Upper lobe of left lung (tissue), 6 donors: ENCODE data around the gene RTEL1. TPM values are rescaled to one million over a fixed set of nuclear protein-coding genes. Genes with fewer than 3 reads are reported as not detected.
"Not testable (repeated sequence)": the region's sequence is repeated elsewhere in the genome, so short reads cannot be mapped to it uniquely, and the experiment has no call there.

ENCODE experiments used
- ATAC-seq, 2 donors: fragments of 200-7000 bp; cut with Tn5 transposase; one replicate each; pipeline ENCODE4 v1.9.1; 2022; ENCODE audit warnings: mild to moderate bottlenecking in 2 of 2, moderate library complexity in 2 of 2; ENCODE audit not compliant: low FRiP score in 2 of 2
- DNase-seq, 2 donors: peaks; one replicate each; pipeline ENCODE4 v3.0.0-alpha.2; 2019 to 2020
- H3K27ac ChIP-seq, 4 donors: fragments of 200-600 bp; sonication (generic); one replicate each; pipeline ENCODE4 v1.5.1; 2016 to 2019
- H3K27me3 ChIP-seq, 4 donors: fragments of 200-600 bp; sonication (generic); one replicate each; pipeline ENCODE4 v1.5.1; 2017 to 2019
- H3K36me3 ChIP-seq, 4 donors: fragments of 200-600 bp; sonication (generic); one replicate each; pipeline ENCODE4 v1.5.1; 2016 to 2019
- H3K4me1 ChIP-seq, 4 donors: fragments of 200-600 bp; sonication (generic); one replicate each; pipeline ENCODE4 v1.5.1; 2018 to 2019
- H3K4me3 ChIP-seq, 4 donors: fragments of 200-600 bp; sonication (generic); one replicate each; pipeline ENCODE4 v1.5.1; 2017 to 2019; ENCODE audit warnings: mild to moderate bottlenecking in 2 of 4, moderate library complexity in 1 of 4
- H3K9me3 ChIP-seq, 4 donors: fragments of 200-600 bp; sonication (generic); one replicate each; pipeline ENCODE4 v1.5.1; 2018 to 2019
- EP300 ChIP-seq, 4 donors: sonication (generic); formaldehyde crosslinking; IDR thresholded peaks; one replicate each; pipeline ENCODE4 v1.5.1; 2017; ENCODE audit warnings: antibody characterized with exemption in 4 of 4, control low read depth in 2 of 4
- POLR2A ChIP-seq, 4 donors: fragments of 450-650 bp; IDR thresholded peaks; one replicate each; pipeline ENCODE4 v1.5.1; 2016 to 2017; ENCODE audit warnings: antibody characterized with exemption in 4 of 4, mild to moderate bottlenecking in 2 of 4
- POLR2AphosphoS5 ChIP-seq, 2 donors: sonication (generic); formaldehyde crosslinking; IDR thresholded peaks; one replicate each; pipeline ENCODE4 v1.5.1; 2017; ENCODE audit warnings: antibody characterized with exemption in 2 of 2
- WGBS, 2 donors: methylation state at CpG; one replicate each; pipeline ENCODE4 v1.1.5; 2017 to 2018; 5-methylcytosine and 5-hydroxymethylcytosine counted together
- total RNA-seq, 6 donors: library from RNA; depleted of rRNA in 4 of 6; stranded (reverse); fragments of >200 nt in 4 of 6; gene quantifications; one replicate each; pipeline versions ENCODE4 v1.1.0 to v1.2.1, GENCODE V29; 2016 to 2021
- TF ChIP-seq, protein P1 (sequence below), 6 experiments: fragments of 450-650 bp in 4 of 6; fragments of 200-600 bp in 2 of 6; sonication (generic) in 2 of 6; IDR thresholded peaks; one replicate each; pipeline ENCODE4 v1.5.1; 2016 to 2019; ENCODE audit warnings: antibody characterized with exemption in 6 of 6
- donor health status: DM: no; HTN: no; CAD: no; lungs with moderate emphysema.
- donor health status: DM: no; HTN: yes; CAD: no; lungs with severe emphysema.

Gene RTEL1
- total RNA-seq, 6 donors from 2014 or later, result 8.6 to 73.3 (median 32.5) TPM

DNA sequence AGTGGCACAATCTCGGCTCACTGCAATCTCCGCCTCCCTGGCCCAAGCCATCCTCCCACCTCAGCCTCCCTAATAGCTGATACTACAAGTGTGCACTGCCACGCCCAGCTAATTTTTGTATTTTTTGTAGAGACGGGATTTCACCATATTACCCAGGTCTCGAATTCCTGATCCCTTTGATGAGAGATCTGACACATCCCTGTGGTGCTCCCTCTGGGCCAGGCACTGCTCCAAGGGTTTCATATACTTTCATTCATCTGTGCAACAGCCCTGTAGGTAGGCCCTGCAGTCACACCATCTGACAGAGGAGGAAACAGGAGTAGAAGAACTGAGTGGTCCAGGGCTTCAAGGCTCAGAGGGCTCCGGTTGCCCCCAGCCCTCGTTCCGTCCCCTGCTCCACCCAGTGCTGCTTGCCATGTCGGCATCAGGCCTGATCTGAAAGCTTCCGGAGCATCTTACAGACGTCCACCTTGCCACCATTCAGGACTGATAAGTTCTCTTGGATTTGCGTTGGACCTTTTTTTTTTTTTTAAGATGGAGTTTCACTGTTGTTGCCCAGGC is 53.1 kb downstream of the RTEL1 start:
- Histone ChIP-seq H3K27ac (no peak overlapping the region), H3K36me3 (peaks cover 9 to 59% (median 39%) of the 10 kb centered on the region in 4 donors), H3K4me3 (no peak overlapping the region), H3K4me1 (peaks cover 21 to 29% (median 23%) of the 10 kb centered on the region in 4 donors), H3K27me3 (no peaks in the 10 kb centered on the region), H3K9me3 (peaks cover 0 to 9% (median 7%) of the 10 kb centered on the region in 4 donors)
- WGBS, 2 donors, result 83 to 86% methylated on average over 11 to 12 of the region's 12 CpGs
- DNase-seq, result no peak
- TF ChIP-seq EP300 (IDR thresholded peaks at IDR 0.05), result no peak
- TF ChIP-seq POLR2AphosphoS5 (IDR thresholded peaks at IDR 0.05), result no peak
- no peak for TF ChIP-seq POLR2A (IDR thresholded peaks at IDR 0.05)
- TF ChIP-seq, protein P1, sequence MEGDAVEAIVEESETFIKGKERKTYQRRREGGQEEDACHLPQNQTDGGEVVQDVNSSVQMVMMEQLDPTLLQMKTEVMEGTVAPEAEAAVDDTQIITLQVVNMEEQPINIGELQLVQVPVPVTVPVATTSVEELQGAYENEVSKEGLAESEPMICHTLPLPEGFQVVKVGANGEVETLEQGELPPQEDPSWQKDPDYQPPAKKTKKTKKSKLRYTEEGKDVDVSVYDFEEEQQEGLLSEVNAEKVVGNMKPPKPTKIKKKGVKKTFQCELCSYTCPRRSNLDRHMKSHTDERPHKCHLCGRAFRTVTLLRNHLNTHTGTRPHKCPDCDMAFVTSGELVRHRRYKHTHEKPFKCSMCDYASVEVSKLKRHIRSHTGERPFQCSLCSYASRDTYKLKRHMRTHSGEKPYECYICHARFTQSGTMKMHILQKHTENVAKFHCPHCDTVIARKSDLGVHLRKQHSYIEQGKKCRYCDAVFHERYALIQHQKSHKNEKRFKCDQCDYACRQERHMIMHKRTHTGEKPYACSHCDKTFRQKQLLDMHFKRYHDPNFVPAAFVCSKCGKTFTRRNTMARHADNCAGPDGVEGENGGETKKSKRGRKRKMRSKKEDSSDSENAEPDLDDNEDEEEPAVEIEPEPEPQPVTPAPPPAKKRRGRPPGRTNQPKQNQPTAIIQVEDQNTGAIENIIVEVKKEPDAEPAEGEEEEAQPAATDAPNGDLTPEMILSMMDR (IDR thresholded peaks at IDR 0.05), result no peak
- ATAC-seq, result no peak

DNA sequence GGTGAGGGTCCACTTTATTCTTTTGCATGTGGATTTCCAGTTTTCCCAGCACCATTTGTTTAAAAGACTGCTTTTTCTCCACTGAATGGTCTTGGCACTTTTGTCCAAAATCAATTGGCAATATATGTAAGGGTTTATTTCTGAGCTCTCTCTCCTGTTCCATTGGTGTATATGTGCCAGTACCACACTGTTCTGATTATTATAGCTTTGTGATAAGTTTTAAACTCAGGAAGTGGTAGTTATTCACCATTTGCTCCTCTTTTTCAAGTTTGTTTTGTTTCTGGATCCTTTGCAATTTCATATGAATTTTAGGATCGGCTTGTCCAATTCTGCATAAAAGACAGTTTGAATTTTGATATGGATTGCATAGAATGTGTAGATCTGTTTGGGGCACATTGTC is 54.1 kb downstream of the RTEL1 start:
- WGBS, 2 donors, result 95 to 100% methylated on average over 1 of the region's 1 CpG
- peaks cover 11 to 19% (median 13%) of the 10 kb centered on the region in 4 donors for H3K4me1 ChIP-seq
- H3K36me3 ChIP-seq, result peaks cover 7 to 62% (median 36%) of the 10 kb centered on the region in 4 donors
- ATAC-seq (no peak), DNase-seq (no peak)
- H3K27ac ChIP-seq, result no peak overlapping the region
- H3K4me3 ChIP-seq, result no peak overlapping the region
- TF ChIP-seq POLR2AphosphoS5 (IDR thresholded peaks at IDR 0.05) (no peak), POLR2A (IDR thresholded peaks at IDR 0.05) (no peak), EP300 (IDR thresholded peaks at IDR 0.05) (no peak)
- TF ChIP-seq, protein P1 (IDR thresholded peaks at IDR 0.05), result no peak
- peaks cover 0 to 9% (median 7%) of the 10 kb centered on the region in 4 donors for H3K9me3 ChIP-seq
- no peaks in the 10 kb centered on the region for H3K27me3 ChIP-seq

DNA sequence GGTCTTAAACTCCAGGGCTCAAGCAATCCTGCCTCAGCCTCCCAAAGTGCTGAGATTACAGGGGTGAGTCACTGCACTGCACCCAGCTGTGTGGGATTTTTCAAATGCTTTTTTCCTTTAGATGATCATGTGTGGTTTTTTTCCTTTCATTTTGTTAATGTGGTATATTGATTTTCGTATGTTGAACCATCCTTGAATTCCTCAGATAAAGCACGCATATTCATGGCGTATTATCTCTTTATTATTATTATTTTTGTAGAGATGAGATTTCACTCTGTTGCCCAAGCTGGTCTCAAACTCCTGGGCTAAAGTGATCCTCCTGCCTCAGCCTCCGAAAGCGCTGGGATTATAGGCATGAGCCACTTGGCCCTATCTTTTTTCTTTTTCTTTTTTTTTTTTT is 56.7 kb downstream of the RTEL1 start:
- 97% methylated on average over 5 of the region's 5 CpGs for WGBS, 2 donors
- Histone ChIP-seq H3K4me3 (no peak overlapping the region), H3K27ac (no peak overlapping the region), H3K27me3 (no peaks in the 10 kb centered on the region), H3K4me1 (no peaks in the 10 kb centered on the region), H3K36me3 (peaks cover 7 to 74% (median 48%) of the 10 kb centered on the region in 4 donors), H3K9me3 (peaks cover 0 to 16% (median 9%) of the 10 kb centered on the region in 4 donors)
- DNase-seq (no peak), ATAC-seq (no peak)
- TF ChIP-seq, protein P1 (IDR thresholded peaks at IDR 0.05), result no peak
- TF ChIP-seq POLR2A (IDR thresholded peaks at IDR 0.05), result no peak

DNA sequence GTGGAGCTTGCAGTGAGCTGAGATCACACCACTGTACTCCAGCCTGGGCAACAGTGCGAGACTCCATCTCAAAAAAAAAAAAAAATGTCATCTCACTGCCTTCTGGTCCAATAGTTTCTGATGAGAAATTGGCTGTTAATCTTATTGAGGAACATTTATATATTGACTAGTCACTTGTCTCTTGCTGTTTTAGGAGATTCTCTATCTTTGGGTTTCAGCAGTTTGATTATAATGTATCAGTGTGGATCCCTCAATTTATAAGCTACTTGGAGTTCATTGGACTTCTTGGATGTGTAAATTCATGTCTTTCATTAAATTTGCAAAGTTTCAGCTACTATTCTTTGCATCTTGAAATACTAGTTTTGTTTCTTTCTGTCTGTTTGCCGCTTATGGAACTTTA is 60.9 kb downstream of the RTEL1 start:
- no peak for ATAC-seq
- Histone ChIP-seq H3K36me3 (peaks cover 4 to 66% (median 43%) of the 10 kb centered on the region in 4 donors), H3K9me3 (peaks cover 0 to 16% (median 9%) of the 10 kb centered on the region in 4 donors), H3K27me3 (no peaks in the 10 kb centered on the region), H3K4me3 (no peak overlapping the region), H3K4me1 (no peaks in the 10 kb centered on the region), H3K27ac (no peak overlapping the region)
- WGBS, 2 donors, result 93 to 100% methylated on average over 2 of the region's 2 CpGs
- TF ChIP-seq, protein P1 (IDR thresholded peaks at IDR 0.05), result no peak
- TF ChIP-seq POLR2A (IDR thresholded peaks at IDR 0.05) (no peak), POLR2AphosphoS5 (IDR thresholded peaks at IDR 0.05) (no peak), EP300 (IDR thresholded peaks at IDR 0.05) (no peak)
- no peak for DNase-seq

DNA sequence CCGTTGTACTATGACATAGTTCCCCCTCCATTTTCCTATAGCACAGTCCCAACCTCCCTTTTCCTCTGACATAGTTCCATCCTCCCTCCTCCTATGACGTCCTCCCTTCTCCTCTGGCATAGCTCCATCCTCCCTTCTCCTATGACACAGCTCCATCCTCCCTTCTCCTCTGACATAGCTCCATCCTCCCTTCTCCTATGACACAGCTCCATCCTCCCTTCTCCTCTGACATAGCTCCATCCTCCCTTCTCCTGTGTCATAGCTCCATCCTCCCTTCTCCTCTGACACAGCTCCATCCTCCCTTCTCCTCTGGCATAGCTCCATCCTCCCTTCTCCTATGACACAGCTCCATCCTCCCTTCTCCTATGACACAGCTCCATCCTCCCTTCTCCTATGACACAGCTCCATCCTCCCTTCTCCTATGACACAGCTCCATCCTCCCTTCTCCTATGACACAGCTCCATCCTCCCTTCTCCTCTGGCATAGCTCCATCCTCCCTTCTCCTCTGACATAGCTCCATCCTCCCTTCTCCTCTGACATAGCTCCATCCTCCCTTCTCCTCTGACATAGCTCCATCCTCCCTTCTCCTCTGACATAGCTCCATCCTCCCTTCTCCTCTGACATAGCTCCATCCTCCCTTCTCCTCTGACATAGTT is 65.0 kb downstream of the RTEL1 start:
- not testable (repeated sequence) for H3K27ac ChIP-seq, DNase-seq, H3K27me3 ChIP-seq, ATAC-seq, H3K4me3 ChIP-seq, H3K4me1 ChIP-seq
- Histone ChIP-seq H3K9me3 (peaks cover 4 to 21% (median 9%) of the 10 kb centered on the region in 4 donors), H3K36me3 (peaks cover 4 to 42% (median 28%) of the 10 kb centered on the region in 4 donors)
- 86 to 92% methylated on average over 2 of the region's 2 CpGs for WGBS, 2 donors

DNA sequence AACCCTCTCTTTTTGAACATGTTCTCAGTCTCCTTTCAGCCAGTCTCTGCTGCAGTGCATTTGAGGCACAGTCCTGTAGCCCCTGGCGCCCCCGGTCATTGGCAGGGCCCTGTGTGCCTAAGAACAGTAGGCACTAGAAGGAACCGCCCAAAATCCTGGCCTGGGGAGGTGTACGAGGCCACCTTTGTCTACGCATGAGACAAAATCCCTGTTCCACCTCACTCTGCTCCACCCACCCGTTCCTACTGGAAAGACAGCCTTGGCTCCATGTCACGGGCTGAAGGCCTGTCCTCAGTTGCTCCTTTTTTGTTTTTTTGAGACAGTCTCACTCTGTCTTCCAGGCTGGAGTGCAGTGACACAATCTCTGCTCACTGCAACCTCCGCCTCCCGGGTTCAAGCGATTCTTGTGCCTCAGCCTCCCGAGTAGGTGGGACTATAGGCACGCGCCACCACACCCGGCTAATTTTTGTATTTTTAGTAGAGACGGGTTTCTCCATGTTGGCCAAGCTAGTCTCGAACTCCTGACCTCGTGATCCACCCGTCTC is 72.1 kb downstream of the RTEL1 start:
- not testable (repeated sequence) for H3K9me3 ChIP-seq, H3K27ac ChIP-seq, H3K27me3 ChIP-seq, H3K4me3 ChIP-seq, DNase-seq, ATAC-seq
- 91 to 93% methylated on average over 18 of the region's 18 CpGs for WGBS, 2 donors
- Histone ChIP-seq H3K36me3 (peaks cover 0 to 40% (median 24%) of the 10 kb centered on the region in 4 donors), H3K4me1 (peaks cover 0 to 22% (median 13%) of the 10 kb centered on the region in 4 donors)
